Measurements from ENCODE around the gene PRAMEF2.
"Not testable (repeated sequence)": the region's sequence is repeated elsewhere in the genome, so short reads cannot be mapped to it uniquely, and the experiment has no call there.

PRAMEF2 gene, protein sequence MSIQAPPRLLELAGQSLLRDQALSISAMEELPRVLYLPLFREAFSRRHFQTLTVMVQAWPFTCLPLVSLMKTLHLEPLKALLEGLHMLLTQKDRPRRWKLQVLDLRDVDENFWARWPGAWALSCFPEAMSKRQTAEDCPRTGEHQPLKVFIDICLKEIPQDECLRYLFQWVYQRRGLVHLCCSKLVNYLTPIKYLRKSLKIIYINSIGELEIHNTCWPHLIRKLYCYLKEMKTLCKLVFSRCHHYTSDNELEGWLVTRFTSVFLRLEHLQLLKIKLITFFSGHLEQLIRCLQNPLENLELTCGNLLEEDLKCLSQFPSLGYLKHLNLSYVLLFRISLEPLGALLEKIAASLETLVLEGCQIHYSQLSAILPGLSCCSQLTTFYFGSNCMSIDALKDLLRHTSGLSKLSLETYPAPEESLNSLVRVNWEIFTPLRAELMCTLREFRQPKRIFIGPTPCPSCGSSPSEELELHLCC

DNA sequence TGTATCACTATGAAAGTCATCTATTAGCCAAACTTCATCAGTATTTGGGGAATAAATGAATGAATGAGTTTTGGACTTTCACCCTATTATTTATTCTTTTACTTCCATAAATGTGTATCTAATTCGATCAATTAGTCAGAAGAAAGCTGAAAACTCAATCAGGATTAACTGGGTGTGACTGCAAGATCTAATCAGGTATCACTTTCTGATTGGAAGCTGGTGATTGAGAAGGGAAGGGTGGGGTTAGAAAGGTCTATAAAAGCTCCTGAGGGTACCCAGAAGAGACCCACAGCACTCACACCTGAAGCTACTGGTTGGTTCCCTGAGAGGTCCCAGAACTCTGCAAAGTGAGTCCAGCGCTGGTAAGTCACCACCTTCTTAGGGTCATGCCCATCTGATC lies at the start of gene PRAMEF2:
PRAMEF2 (plus strand) TSS at position 301 of the 400 bp plus-strand sequence. CDS start 1,924 bp downstream, outside the sequence.
- not testable (repeated sequence) for DNase-seq

DNA sequence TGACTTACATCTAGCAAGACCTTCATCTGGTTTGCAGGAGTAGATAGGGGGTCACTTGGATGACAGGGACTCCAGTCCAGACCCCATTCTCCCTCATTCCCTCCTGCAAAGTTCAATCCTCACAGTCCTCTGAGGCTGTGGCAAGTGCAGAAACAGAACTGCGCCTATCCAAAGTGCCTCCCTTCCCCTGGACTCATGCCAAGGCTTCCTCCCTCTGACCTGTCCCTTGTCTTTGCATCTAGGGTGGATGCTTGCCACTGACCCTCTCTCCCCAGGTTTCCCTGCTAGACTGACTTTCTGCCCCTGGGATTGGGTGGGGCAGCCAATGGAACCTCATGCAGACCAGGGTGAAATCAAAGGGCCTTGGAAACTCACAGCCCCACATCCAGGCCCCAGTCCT lies 47.0 kb upstream of the PRAMEF2 start:
- DNase-seq, result no peak

DNA sequence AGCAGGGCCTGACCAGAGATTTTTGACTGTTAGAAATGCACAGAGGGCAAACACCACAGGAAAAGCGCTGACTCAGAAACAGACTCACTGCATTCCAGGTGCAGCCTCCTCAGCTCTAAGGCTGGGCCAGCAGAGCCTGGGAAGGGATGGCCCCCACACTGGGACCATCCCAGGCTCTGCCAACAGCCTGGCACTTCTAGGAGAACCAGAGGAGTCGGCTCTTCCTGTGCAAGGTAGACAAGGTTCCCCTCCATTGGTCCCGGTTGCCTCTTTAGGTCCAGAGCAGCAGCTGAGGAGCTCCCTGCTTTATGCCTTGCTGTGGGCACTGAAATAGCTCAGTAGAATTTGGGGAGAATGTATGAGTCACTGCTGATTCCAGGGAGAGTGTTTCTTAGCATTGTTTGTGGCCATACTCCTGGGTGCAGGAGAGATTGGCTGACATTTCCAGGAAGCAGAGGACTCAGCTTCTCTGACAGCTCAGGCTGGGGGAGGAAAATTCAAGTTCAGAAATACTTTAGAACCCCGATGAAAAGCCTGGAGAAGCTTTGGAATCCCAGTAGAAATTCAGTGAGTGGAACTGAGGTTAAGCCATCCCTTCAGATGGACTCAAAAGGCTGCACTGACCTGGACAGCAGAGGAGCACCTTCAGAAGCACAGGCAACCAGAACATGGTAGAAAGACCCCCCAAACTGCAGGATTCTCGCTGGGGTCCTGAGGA lies 46.0 kb upstream of the PRAMEF2 start:
- DNase-seq, result no peak

DNA sequence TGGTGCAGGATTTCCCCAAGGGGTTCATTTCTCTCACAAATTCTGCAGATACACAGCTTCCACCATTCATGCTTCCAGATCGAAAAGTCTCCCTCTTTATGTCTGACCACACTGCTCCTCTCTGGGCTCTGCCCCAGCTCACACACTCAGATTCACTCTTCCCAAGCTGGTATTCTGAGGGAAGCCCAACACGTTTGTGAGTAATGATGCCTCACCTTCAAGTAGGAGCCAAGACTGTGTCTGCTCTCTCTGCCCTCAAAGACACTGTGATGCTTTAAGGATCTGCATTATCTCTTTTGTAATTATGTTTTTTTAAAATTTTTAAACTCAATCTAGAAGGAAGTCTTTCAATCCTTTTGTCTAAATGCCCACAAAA lies 45.5 kb upstream of the PRAMEF2 start:
- DNase-seq, result no peak

DNA sequence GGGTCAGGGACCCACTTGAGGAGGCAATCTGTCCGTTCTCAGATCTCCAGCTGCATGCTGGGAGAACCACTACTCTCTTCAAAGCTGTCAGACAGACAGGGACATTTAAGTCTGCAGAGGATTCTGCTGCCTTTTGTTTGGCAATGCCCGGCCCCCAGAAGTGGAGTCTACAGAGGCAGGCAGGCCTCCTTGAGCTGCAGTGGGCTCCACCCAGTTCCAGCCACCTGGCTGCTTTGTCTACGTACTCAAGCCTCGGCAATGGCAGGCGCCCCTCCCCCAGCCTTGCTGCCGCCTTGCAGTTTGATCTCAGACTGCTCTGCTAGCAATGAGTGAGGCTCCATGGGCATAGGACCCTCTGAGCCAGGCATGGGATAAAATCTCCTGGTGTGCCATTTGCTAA lies 37.8 kb upstream of the PRAMEF2 start:
- not testable (repeated sequence) for DNase-seq

DNA sequence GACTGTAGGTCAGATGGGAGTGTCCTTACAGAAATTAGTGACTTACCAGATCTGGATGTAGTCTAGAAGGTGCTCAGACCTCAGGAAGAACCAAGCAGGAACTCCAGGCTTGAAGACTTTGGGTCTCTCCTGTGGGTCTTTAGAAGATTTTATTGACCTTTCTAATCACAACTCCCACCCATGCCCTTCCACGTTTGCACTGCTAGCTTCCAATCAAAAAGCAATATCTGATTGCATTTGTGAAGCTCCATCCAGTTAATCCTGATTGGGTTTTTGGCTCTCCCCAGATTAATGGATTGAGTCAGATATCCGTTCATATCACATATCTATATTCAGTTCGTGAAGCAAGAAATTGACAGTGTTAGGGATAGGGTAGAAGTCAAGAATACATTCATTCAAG lies 25.6 kb upstream of the PRAMEF2 start, which contains the start of gene PRAMEF11:
PRAMEF11 (minus strand) TSS at position 101 of the 400 bp plus-strand sequence. CDS start 2,621 bp downstream, outside the sequence.
- not testable (repeated sequence) for DNase-seq

DNA sequence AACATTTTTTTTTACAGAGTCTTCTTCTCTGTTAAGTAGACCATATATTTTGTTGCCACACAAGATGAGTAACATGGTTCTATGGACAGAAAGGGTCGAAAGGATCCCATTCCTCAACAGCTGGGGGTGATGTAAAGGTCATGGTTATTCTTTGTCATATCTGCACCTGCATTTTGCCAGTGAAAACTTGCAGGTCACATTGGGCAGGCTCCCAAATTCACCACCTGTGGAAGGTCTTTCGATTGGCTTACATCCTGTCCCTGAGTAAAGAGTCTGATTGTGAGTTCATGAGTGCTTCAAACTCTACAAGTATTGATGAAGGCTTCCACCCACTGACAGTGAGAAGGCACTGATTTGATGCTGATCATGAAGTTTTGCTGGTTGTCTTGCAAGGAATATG lies 23.6 kb upstream of the PRAMEF2 start:
- DNase-seq, result not testable (repeated sequence)

DNA sequence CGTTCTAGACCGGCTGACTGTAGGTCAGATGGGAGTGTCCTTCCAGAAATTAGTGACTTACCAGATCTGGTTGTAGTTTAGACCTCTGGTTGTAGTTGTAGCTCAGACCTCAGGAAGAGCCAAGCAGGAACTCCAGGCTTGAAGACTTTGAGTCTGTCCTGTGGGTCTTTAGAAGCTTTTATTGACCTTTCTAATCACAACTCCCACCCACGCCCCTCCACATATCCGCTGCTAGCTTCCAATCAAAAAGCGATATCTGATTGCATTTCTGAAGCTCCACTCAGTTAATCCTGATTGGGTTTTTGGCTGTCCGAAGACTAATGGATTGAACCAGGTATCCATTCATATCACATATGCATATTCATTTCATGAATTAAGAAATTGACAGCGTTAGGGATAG lies 8.3 kb upstream of the PRAMEF2 start, which contains the start of gene HNRNPCL1:
HNRNPCL1 (minus strand) TSS at position 101 of the 400 bp plus-strand sequence. CDS start 431 bp downstream, outside the sequence.
- not testable (repeated sequence) for DNase-seq

DNA sequence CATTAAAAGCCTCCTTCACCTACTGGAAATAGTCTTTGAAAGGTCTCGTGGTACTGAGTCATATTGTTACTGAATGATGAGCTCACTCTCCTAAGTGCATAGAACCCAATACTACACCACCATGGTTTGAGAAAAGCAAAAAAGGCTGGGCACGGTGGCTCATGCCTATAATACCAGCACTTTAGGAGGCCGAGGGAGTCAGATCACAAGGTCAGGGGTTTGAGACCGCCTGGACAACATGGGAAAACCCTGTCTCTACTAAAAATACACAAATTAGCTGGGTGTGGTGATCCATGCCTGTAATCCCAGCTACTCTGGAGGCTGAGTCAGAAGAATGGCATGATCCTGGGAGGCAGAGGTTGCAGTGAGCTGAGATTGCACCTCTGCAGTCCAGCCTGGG lies 5.1 kb upstream of the PRAMEF2 start:
- DNase-seq, result no peak

DNA sequence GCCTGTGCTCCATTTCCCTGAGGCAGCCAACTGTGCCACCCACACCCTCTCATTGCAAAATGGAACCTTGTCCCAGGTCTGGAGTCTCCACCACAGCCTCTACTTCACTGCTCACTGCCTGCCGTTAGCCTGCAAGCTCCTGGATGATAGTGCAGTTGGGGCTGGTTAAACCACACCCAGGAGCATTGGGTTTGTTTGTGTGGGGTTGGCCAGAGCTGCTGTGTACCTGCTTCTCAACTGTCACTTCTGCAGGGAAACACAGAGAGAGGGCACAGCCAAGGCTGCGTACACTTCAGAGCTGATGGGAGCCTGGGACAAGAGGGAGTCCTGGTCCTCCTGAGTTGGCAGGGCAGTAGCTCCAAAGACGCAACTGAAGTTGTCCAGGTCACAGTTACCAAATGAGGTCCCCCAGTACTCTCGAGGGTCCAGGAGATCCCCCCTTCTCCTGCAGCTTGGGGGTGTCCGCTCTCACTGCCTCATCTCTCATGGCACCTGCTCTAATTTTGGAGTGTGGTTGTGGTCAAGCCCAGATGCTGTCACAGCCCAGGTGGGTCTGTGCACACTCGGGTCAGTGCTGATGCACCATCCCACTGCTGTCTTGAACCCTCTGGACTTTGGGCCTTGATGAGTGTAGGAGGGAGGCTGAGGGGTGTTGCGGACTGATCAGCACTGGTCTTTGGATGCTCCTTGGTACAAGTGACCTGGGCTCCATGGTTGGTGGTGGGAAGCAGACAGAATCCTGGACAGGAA lies 6.4 kb downstream of the PRAMEF2 start:
- not testable (repeated sequence) for DNase-seq

DNA sequence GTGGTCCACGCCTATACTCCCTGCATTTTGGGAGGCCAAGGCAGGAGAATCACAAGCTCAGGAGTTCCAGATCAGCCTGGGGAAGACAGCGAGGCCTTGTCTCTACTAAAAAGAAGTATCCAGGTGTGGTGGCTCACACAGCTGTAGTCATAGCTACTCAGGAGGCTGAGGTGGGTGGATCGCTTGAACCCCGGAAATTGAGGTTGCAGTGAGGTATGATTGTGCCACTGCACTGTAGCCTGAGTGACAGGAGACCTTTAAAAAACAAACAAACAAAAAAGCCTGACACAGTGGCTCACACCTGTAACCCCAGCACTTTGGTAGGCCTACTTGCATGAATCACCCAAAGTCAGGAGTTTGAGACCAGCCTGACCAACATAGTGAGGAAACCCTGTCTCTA lies 21.6 kb downstream of the PRAMEF2 start:
- DNase-seq, result not testable (repeated sequence)

DNA sequence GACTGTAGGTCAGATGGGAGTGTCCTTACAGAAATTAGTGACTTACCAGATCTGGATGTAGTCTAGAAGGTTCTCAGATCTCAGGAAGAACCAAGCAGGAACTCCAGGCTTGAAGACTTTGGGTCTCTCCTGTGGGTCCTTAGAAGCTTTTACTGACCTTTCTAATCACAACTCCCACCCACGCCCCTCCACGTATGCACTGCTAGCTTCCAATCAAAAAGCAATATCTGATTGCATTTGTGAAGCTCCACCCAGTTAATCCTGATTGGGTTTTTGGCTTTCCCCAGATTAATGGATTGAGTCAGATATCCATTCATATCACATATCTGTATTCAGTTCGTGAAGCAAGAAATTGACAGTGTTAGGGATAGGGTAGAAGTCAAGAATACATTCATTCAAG lies 29.2 kb downstream of the PRAMEF2 start, which contains the start of gene PRAMEF4:
PRAMEF4 (minus strand) TSS at position 101 of the 400 bp plus-strand sequence. CDS start 2,807 bp downstream, outside the sequence.
- not testable (repeated sequence) for DNase-seq

DNA sequence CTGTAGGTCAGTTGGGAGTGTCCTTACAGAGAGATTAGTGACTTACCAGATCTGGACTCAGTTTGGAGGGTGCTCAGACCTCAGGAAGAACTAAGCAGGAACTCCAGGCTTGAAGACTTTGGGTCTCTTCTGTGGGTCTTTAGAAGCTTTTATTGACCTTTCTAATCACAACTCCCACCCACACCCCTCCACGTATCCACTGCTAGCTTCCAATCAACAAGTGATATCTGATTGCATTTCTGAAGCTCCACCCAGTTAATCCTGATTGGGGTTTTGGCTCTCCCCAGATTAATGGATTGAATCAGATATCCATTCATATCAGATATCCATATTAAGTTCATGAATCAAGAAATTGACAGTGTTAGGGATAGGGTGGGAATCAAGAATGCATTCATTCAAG lies 41.3 kb downstream of the PRAMEF2 start, which contains the start of gene PRAMEF10:
PRAMEF10 (minus strand) TSS at position 101 of the 400 bp plus-strand sequence. CDS start 2,423 bp downstream, outside the sequence.
- not testable (repeated sequence) for DNase-seq

DNA sequence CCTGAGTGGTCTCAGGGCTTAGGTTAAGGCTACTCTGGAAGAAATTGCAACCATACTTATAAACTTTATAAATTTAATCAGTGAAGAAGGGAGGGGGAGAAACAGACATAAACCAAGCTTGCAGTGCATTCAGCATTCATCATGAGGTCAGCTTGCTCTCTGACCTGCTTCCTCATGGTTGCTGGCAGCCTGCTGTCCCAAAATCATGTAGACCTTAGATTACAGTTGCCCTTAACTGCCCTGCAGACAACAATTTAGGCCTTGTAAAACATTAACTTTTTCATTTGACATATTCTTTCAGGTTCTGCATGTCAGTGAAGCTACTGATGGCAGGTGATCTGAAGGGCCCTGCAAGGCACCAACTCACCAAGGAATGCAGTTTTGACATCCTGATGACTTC lies 42.3 kb downstream of the PRAMEF2 start:
- not testable (repeated sequence) for DNase-seq

DNA sequence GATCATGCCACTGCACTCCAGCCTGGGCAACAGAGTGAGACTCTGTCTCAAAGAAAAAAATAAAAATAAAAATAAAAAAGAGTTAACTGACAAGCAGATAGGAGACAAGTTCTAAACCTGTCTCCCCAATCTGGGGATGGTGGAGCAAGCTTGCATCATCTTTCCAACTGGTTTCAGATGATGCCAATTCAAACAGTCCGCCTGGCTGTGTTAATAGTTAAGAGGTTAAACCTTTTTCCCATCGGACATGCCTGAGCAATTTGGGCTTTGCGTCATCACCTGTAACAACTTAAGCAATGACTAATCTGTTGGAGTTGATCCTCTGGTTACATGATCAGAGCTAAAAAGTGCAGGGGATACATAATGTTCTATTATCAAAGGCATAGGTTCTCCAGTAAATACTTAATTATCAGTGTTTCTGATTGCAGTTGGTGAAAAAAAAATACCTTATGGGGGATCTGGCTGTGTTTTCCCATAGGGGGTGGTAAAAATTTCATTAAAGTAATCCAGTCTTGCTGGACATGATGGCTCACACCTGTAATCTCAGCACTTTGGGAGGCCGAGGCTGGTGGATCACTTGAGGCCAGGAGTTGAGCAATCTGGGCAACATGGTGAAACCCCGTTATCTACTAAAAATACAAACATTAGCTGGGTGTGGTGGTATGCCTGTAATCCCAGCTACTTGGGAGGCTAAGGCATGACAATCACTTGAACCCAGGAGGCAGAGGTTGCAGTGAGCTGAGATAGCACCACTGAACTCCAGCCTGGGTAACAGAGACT lies 47.1 kb downstream of the PRAMEF2 start:
- not testable (repeated sequence) for DNase-seq

All from midbrain (tissue), 1 donor.